GM21529 (cell line): ENCODE measurements around the gene HOXC11.

Experiments
- ATAC-seq: cut with Tn5 transposase; IDR thresholded peaks from one replicate; pipeline ENCODE4 v1.9.1; 2021; ENCODE audit not compliant: unreplicated experiment

The HOXC11 gene

DNA sequence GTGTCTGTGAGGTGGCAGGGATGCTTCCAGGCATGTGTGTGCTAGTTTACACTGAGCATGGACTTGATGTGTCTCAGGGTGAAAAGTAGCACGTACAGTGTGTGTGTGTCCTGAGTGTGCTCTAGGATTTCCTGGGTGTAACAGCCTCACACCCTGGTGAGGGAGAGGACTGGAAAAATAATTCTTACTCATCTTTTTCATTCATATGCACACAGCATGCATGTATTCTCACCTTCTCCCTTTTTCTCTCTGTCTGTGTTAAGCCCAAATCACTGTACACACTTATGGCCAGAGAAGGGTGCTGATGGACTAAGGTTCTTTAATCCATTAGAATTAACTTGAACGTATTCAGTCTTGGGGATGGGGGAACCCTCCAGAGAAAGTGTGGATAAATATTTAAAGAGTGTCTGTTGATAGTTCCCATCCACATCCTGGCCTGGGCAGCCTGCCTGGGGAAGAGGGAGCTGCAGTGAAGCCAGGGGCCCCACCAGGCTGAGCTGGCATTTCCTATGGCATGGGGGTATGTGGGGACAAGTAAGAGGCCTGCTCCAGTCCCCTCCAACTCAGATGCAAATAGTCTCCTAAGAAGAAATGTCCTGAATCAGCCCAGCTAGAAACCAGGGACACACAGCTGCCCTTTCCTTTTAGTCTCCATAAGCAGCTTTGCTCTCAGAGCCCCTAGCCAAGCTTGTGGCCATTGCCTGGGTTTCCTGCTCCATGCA, 34.8 kb downstream of the HOXC11 start:
- no peak for ATAC-seq

- no peak for ATAC-seq
Measured at GRCh38 chr12:54008260-54008552, 35.3 kb downstream of the HOXC11 start.

- no peak for ATAC-seq
Measured at GRCh38 chr12:54009171-54010052, 36.5 kb downstream of the HOXC11 start.

DNA sequence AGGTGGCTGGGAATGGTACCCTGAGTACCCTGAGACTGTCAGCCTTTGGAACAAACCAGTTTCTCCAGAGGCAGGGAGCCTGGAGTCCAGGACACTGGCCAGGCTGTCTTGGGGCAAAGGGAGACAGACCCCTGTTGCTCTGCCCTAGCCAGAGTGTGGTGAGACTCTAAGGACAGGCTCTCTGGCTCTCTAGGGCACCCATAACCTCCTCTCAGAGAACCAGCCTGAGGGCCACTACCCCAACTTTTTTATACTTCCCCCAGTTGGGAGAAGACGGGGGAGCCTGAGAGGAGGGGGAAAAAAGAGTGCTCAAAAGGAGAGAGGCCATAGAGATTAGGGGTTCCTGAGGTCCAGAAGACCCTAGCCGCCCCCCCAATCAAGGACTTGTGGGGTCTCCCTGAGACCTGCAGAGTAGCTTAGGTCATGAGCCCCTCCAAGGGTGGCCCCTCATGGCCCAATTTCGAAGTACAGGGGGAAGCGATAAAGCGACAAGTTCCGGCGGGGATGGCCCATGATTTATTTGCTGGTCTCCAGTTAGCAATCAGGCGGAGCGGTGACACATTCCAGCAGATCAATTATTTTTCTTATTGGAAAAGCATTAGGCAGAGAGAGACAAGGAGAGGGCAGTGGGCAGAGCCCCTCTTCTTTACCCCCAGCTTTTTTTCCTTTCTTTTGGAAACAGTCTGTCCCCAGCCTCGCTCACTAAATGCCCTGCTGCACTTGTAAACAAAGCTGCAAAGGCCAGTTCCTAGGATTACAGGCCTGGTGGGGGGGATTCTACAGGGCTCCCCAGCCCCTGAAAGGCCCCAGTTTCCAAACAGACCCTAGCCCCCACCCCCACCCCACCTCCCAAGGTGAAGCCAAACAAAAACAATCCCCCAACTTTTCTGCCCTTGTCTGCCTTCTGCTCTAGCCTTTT, 37.4 kb downstream of the HOXC11 start:
- ATAC-seq: no peak

- no peak for ATAC-seq
Measured at GRCh38 chr12:54010972-54011664, 38.2 kb downstream of the HOXC11 start.

- ATAC-seq: no peak
Measured at GRCh38 chr12:54011665-54012532, 39.0 kb downstream of the HOXC11 start.

GRCh38 chr12:54012631-54013409, 39.9 kb downstream of the HOXC11 start:
- no peak for ATAC-seq

GRCh38 chr12:54014377-54015017, 41.6 kb downstream of the HOXC11 start:
- no peak for ATAC-seq

- ATAC-seq: no peak
Measured at GRCh38 chr12:54015018-54015931, 42.3 kb downstream of the HOXC11 start.

- no peak for ATAC-seq
Measured at GRCh38 chr12:54016051-54016450, 43.1 kb downstream of the HOXC11 start.

DNA sequence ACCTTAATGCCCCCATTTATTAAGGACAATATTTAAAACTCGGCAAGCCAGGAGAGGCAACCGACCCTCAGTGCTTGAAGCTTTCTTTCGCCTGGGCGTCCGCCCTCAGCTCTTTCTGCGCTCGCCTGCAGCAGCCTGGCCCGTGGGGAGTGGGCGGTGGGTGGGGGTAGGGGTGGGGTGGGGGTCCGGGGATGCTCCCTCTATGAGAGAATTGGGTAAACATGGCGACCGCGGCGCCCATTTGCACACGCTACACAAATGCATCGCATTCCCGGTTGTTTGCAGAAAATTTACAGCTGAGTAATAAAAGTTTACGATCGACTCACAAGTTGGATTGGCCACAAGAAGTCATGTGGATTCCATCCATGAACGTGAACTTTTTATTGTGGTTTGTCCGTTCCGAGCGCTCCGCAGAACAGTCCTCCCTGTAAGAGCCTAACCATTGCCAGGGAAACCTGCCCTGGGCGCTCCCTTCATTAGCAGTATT, 43.6 kb downstream of the HOXC11 start:
- no peak for ATAC-seq

DNA sequence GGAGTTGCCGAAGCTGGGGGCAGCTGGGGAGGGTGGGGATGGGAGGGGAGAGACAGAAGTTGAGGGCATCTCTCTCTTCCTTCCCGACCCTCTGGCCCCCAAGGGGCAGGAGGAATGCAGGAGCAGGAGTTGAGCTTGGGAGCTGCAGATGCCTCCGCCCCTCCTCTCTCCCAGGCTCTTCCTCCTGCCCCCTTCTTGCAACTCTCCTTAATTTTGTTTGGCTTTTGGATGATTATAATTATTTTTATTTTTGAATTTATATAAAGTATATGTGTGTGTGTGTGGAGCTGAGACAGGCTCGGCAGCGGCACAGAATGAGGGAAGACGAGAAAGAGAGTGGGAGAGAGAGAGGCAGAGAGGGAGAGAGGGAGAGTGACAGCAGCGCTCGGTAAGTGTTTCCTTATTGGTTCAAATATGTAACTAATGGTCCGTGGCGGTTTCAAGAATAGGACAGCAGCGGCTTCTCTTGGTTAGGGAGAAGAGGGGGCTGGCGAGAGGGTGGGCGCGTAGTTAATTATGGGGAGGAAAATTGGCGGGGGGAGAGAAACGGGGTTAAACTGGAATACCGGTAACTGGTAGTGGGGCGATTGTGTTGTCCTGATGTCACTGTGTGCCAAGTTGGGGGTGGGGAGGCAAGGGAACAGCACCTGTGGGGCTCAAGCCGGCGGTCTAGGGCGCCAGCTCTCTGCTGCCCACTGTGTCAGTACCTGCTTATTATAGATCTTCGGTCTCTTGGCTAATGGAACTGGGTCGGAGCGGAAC, 44.3 kb downstream of the HOXC11 start:
- peak; percentile 34 for ATAC-seq

GRCh38 chr12:54017878-54018467, 45.0 kb downstream of the HOXC11 start:
- ATAC-seq: peak; percentile 73

GRCh38 chr12:54018468-54018984, 45.6 kb downstream of the HOXC11 start:
- no peak for ATAC-seq

DNA sequence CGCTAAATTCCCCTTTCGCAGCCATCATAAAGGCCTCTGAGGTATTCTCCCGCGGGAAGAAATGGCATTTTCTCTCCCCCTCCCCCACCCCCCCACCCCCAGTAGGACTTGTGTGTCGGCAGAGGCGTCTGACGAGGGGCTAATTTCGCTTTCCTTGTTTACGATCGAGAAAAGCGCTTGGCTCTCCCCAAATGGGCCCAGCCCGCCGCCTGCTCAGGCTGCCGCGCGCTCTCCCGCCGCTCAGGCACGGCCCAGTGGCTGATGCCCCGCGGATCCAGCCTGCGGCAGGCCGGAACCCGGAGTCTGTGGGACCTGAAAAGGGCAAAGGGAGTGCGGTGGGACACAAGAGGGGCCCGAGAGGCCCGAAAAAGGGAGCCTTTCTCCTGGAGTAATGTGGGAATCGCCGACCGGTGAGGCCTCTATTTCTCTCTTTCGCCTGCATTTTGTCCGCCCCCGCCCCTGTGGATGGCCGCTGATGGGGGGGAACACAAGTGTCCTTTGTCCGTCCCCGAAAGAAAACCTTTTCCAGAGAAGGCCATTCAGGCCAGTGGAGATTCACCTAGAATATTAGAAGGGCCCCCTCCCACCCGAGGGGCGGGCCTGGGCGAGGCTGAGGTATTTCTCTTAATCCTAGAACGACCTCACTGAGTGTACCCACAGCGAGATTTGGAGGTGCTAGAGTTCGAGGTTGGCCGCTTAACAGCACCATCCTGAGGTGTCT, 46.3 kb downstream of the HOXC11 start:
- ATAC-seq: no peak
